Stomach (tissue), 9 donors: ENCODE data around the gene STAT5B. TPM values are rescaled to one million over a fixed set of nuclear protein-coding genes. Genes with fewer than 3 reads are reported as not detected.

Experiments used
- DNase-seq, 2 donors: peaks; one replicate each; pipeline versions ENCODE4 v3.0.0 to v3.0.0-alpha.2; 2013 to 2019
- H3K27ac ChIP-seq, 5 donors: fragments of 200-600 bp in 4 of 5; sonication (generic) in 4 of 5; one replicate each; pipeline ENCODE4 v1.5.1; 2013 to 2019; ENCODE audit warnings: mild to moderate bottlenecking in 1 of 5, moderate library complexity in 1 of 5
- H3K27me3 ChIP-seq, 3 donors: fragments of 200-600 bp; sonication (generic); one replicate each; pipeline ENCODE4 v1.5.1; 2017 to 2019; ENCODE audit warnings: mixed run types in 1 of 3
- H3K36me3 ChIP-seq, 4 donors: fragments of 200-600 bp; sonication (generic); 1 replicate in 3 of 4; 2 replicates in 1 of 4; pipeline ENCODE4 v1.5.1; 2016 to 2019
- H3K4me1 ChIP-seq, 4 donors: fragments of 200-600 bp; sonication (generic); one replicate each; pipeline ENCODE4 v1.5.1; 2016 to 2019
- H3K4me3 ChIP-seq, 4 donors: fragments of 200-600 bp; sonication (generic) in 3 of 4; one replicate each; pipeline ENCODE4 v1.5.1; 2016 to 2019; ENCODE audit warnings: mild to moderate bottlenecking in 1 of 4
- H3K9me3 ChIP-seq, 4 donors: fragments of 200-600 bp; sonication (generic); one replicate each; pipeline ENCODE4 v1.5.1; 2016 to 2019
- EP300 ChIP-seq: sonication (generic); formaldehyde crosslinking; IDR thresholded peaks from one replicate; pipeline ENCODE4 v1.6.1; 2017; ENCODE audit warnings: antibody characterized with exemption
- POLR2A ChIP-seq, 4 donors: fragments of 450-650 bp; IDR thresholded peaks; one replicate each; pipeline ENCODE4 v1.6.1; 2016; ENCODE audit warnings: antibody characterized with exemption in 4 of 4, control low read depth in 2 of 4, mild to moderate bottlenecking in 1 of 4, moderate library complexity in 1 of 4
- POLR2AphosphoS5 ChIP-seq, 3 donors: sonication (generic); formaldehyde crosslinking; IDR thresholded peaks; one replicate each; pipeline ENCODE4 v1.6.1; 2016; ENCODE audit warnings: antibody characterized with exemption in 3 of 3
- WGBS, 5 donors: extraction: QIAGEN DNeasy Blood & Tissue Kit in 3 of 5; methylation state at CpG; one replicate each; pipeline versions ENCODE4 v1.1.5 to v1.1.7; 2013 to 2018; 5-methylcytosine and 5-hydroxymethylcytosine counted together
- intact Hi-C: fragments of 100-400 bp; cut with DNase I; formaldehyde crosslinking; loops from one replicate; pipeline ENCODE4 v1.15.1; 2023; ENCODE audit warnings: low total_unique reads
- polyA plus RNA-seq, 3 donors: library from polyadenylated mRNA; stranded (reverse); fragments of 200-250 nt; gene quantifications; one replicate each; pipeline ENCODE4 v1.2.3, GENCODE V29; 2013
- total RNA-seq, 5 donors: library from RNA; depleted of rRNA; stranded (reverse); fragments of >200 nt; gene quantifications; one replicate each; pipeline versions ENCODE4 v1.1.0 to v1.2.3, GENCODE V29; 2014 to 2016
- TF ChIP-seq, protein P1 (sequence below), 7 experiments: fragments of 450-650 bp in 4 of 7; fragments of 200-600 bp in 3 of 7; sonication (generic) in 3 of 7; IDR thresholded peaks; one replicate each; pipeline ENCODE4 v1.5.1; 2016 to 2019; ENCODE audit warnings: antibody characterized with exemption in 7 of 7, control low read depth in 2 of 7, mild to moderate bottlenecking in 1 of 7
- donor health status: healthy with polysubstance abuse.
- donor health status: Bipolar disorder and iron deficiency.
- donor health status: healthy.

Gene STAT5B
- total and polyA plus RNA-seq, 8 donors: 18.9 to 86.2 (median 52.4) TPM

DNA sequence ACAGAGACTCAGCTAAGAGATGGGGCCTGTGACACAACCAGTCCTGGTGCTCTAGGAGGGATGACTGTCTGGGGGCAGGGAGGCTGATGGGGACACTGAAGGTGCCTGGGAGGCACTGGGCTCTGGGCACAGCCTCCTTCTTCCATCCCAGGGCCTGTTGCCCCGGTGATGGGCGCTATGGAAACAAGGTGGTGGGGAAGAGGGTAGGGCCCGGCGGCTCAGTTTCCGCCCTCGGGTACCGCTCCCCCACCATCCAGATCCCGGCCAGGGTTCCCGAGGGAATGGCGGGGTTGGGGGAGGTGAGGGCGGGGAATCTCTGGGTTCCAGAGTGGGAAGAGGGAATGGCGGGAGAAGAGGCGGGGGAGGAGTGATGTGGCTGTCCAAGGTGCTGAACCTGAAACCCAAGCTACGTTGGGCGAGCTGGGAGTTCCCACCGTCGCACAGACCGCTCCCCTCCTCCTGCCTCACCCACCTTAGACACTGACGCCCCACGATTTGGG, 96.2 kb downstream of the STAT5B start:
- TF ChIP-seq, protein P1, sequence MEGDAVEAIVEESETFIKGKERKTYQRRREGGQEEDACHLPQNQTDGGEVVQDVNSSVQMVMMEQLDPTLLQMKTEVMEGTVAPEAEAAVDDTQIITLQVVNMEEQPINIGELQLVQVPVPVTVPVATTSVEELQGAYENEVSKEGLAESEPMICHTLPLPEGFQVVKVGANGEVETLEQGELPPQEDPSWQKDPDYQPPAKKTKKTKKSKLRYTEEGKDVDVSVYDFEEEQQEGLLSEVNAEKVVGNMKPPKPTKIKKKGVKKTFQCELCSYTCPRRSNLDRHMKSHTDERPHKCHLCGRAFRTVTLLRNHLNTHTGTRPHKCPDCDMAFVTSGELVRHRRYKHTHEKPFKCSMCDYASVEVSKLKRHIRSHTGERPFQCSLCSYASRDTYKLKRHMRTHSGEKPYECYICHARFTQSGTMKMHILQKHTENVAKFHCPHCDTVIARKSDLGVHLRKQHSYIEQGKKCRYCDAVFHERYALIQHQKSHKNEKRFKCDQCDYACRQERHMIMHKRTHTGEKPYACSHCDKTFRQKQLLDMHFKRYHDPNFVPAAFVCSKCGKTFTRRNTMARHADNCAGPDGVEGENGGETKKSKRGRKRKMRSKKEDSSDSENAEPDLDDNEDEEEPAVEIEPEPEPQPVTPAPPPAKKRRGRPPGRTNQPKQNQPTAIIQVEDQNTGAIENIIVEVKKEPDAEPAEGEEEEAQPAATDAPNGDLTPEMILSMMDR (IDR thresholded peaks at IDR 0.05): no peak
- TF ChIP-seq EP300 (no peak), POLR2A (IDR thresholded peaks at IDR 0.05) (no peak), POLR2AphosphoS5 (IDR thresholded peaks at IDR 0.05) (no peak)
- Histone ChIP-seq H3K27ac (no peak overlapping the region), H3K4me3 (peak overlapping the region in 1 of 4 donors; percentile 55), H3K36me3 (no peaks in the 10 kb centered on the region), H3K9me3 (no peaks in the 10 kb centered on the region), H3K4me1 (peaks cover 21 to 40% (median 36%) of the 10 kb centered on the region in 4 donors), H3K27me3 (peaks cover 12 to 43% (median 23%) of the 10 kb centered on the region in 3 donors)
- 11 to 20% (median 13%) methylated on average over 15 to 20 of the region's 20 CpGs for WGBS, 5 donors
- peak; percentile 38 to 86 for DNase-seq
- intact Hi-C loops: no loop called here

DNA sequence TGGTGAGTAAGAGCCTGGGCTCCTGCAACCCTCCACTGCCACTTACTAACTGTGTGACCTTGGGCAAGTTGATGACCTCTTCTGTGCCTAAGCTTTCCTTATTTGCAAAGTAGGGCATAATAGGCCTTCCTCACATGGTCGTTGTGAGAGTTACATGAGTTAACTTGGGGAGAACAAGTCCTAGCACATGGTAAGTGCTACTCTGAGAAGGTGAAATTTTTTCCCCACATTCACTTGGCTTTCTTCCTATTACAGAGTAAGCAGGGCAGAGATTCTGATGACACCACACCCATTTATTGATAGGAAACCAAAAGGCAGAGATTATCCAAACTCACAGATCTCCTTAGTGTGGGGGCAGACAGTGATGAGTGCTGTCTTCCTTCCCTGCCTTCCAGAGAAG, 96.9 kb downstream of the STAT5B start:
- intact Hi-C loops: no loop called here
- H3K27me3 ChIP-seq: peaks cover 12 to 43% (median 23%) of the 10 kb centered on the region in 3 donors
- no peaks in the 10 kb centered on the region for H3K9me3 ChIP-seq
- H3K4me1 ChIP-seq: peaks cover 18 to 35% (median 30%) of the 10 kb centered on the region in 4 donors
- TF ChIP-seq POLR2A (IDR thresholded peaks at IDR 0.05): no peak
- TF ChIP-seq EP300: no peak
- no peak for TF ChIP-seq POLR2AphosphoS5 (IDR thresholded peaks at IDR 0.05)
- TF ChIP-seq, protein P1 (IDR thresholded peaks at IDR 0.05): no peak
- no peak overlapping the region for H3K27ac ChIP-seq
- no peaks in the 10 kb centered on the region for H3K36me3 ChIP-seq
- no peak for DNase-seq
- H3K4me3 ChIP-seq: no peak overlapping the region
- 8 to 33% (median 12%) methylated on average over 1 of the region's 1 CpG for WGBS, 5 donors

DNA sequence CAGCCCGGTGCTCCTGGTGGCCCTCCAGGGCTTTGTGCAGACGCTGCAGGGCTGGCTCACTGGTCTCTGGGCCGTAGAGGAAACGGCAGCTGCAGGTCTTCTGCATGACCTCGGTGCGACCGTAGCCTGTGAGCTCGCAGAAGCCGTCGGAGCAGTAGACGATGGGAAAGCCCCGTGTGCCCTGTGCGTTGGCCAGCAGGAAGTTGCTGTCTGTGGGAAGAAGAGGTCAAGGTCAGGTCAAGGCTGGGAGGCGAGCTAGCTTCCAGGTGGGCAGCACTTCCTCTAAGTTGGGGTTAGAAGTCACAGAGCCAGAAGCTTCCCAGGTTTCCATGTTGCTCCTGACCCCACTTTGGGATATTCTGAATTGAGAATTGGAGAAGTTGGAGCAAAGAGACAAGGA, 97.4 kb downstream of the STAT5B start:
- TF ChIP-seq POLR2AphosphoS5 (IDR thresholded peaks at IDR 0.05) (no peak), POLR2A (IDR thresholded peaks at IDR 0.05) (no peak), EP300 (no peak)
- TF ChIP-seq, protein P1 (IDR thresholded peaks at IDR 0.05): no peak
- WGBS, 5 donors: 23 to 41% (median 32%) methylated on average over 5 to 14 of the region's 14 CpGs
- DNase-seq: peak in 1 of 2 donors; percentile 39

DNA sequence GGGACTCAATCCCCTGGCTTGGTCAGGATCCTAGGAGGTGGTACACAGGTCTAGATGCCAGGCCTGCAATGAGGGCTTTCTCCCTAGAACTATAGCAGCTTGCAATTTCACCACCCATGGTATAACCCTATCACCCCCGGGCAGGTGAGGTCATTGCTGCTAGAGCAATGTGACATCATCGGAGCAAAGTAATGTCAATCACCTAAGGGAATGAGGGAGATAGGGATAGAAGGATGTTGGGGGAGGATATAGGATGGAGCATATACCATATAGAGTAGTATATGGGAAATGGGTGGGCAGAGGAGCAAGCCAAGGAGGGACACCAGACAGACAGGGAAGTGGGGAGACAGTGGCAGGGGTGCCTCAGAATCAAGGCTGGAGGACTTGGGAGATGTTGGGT, 98.5 kb downstream of the STAT5B start:
- no peak overlapping the region for H3K4me3 ChIP-seq
- TF ChIP-seq POLR2A (IDR thresholded peaks at IDR 0.05) (no peak), EP300 (no peak), POLR2AphosphoS5 (IDR thresholded peaks at IDR 0.05) (no peak)
- TF ChIP-seq, protein P1 (IDR thresholded peaks at IDR 0.05): no peak
- WGBS, 5 donors: 86 to 90% (median 88%) methylated on average over 2 of the region's 2 CpGs
- no peaks in the 10 kb centered on the region for H3K9me3 ChIP-seq
- intact Hi-C loops: no loop called here
- no peaks in the 10 kb centered on the region for H3K36me3 ChIP-seq
- H3K27ac ChIP-seq: no peak overlapping the region
- peaks cover 12 to 42% (median 23%) of the 10 kb centered on the region in 3 donors for H3K27me3 ChIP-seq
- peaks cover 10 to 19% (median 17%) of the 10 kb centered on the region in 4 donors for H3K4me1 ChIP-seq
- no peak for DNase-seq

More for the DNA sequence above, 97.4 kb downstream of the STAT5B start:
- Histone ChIP-seq H3K36me3 (no peaks in the 10 kb centered on the region), H3K4me3 (no peak overlapping the region), H3K27me3 (peaks cover 12 to 43% (median 23%) of the 10 kb centered on the region in 3 donors), H3K4me1 (peaks cover 14 to 30% (median 27%) of the 10 kb centered on the region in 4 donors), H3K9me3 (no peaks in the 10 kb centered on the region), H3K27ac (no peak overlapping the region)
- intact Hi-C loops: no loop called here
